OCI-LY1 (cell line): Measurements from ENCODE around the gene LCORL.

ENCODE experiments used
- H2AFZ ChIP-seq: fragments of 200-600 bp; sonication (generic), shearing (Covaris generic); 2 replicates; pipeline ENCODE4 v1.6.0; 2014; ENCODE audit warnings: antibody characterized with exemption, mild to moderate bottlenecking, low read length
- H3F3A ChIP-seq: fragments of 200-600 bp; sonication (generic), shearing (Covaris generic); 2 replicates; pipeline ENCODE4 v1.6.0; 2014; ENCODE audit warnings: mild to moderate bottlenecking, antibody characterized with exemption, low read length, moderate library complexity; ENCODE audit not compliant: insufficient read depth
- H3K27ac ChIP-seq: fragments of 200-600 bp; sonication (generic); 2 replicates; pipeline ENCODE4 v1.5.1; 2014; ENCODE audit warnings: low read length, mixed run types, mild to moderate bottlenecking, low read depth; ENCODE audit not compliant: poor library complexity, severe bottlenecking
- H3K27me3 ChIP-seq: fragments of 200-600 bp; sonication (generic); 2 replicates; pipeline ENCODE4 v1.6.0; 2014; ENCODE audit warnings: antibody characterized with exemption, mild to moderate bottlenecking, low read length, moderate library complexity; ENCODE audit not compliant: insufficient read depth
- H3K36me3 ChIP-seq: fragments of 200-600 bp; sonication (generic); 2 replicates; pipeline ENCODE4 v1.6.1; 2014; ENCODE audit warnings: mild to moderate bottlenecking, antibody characterized with exemption, low read length, moderate library complexity, mixed read lengths; ENCODE audit not compliant: insufficient read depth
- H3K4me1 ChIP-seq: fragments of 200-600 bp; sonication (generic); 2 replicates; pipeline ENCODE4 v1.5.1; 2014; ENCODE audit warnings: mild to moderate bottlenecking, low read length, moderate library complexity; ENCODE audit not compliant: insufficient read depth, severe bottlenecking
- H3K4me2 ChIP-seq: fragments of 200-600 bp; sonication (generic), shearing (Covaris generic); 2 replicates; pipeline ENCODE4 v1.6.1; 2014; ENCODE audit warnings: low read length
- H3K4me3 ChIP-seq: fragments of 200-600 bp; sonication (generic); 2 replicates; pipeline ENCODE4 v1.5.1; 2014; ENCODE audit warnings: low read length, low read depth, mild to moderate bottlenecking, mixed read lengths; ENCODE audit not compliant: poor library complexity, severe bottlenecking
- H3K79me2 ChIP-seq: fragments of 200-600 bp; shearing (Covaris generic); 2 replicates; pipeline ENCODE4 v1.6.1; 2016; ENCODE audit warnings: mixed run types, low read length, mixed read lengths; ENCODE audit not compliant: insufficient read depth
- H3K9ac ChIP-seq: fragments of 200-600 bp; sonication (generic), shearing (Covaris generic); 2 replicates; pipeline ENCODE4 v1.6.1; 2014; ENCODE audit warnings: mild to moderate bottlenecking, low read length, mixed read lengths
- H3K9me2 ChIP-seq: fragments of 200-600 bp; sonication (generic), shearing (Covaris generic); 2 replicates; pipeline ENCODE4 v1.6.1; 2014; ENCODE audit warnings: low read depth, mild to moderate bottlenecking, low read length, mixed read lengths
- H3K9me3 ChIP-seq: fragments of 200-600 bp; shearing (Covaris generic); 2 replicates; pipeline ENCODE4 v1.6.1; 2014; ENCODE audit warnings: low read length, mixed read lengths
- H4K20me1 ChIP-seq: fragments of 200-600 bp; sonication (generic), shearing (Covaris generic); 2 replicates; pipeline ENCODE4 v1.6.0; 2016; ENCODE audit warnings: mild to moderate bottlenecking, low read length; ENCODE audit not compliant: insufficient read depth
- EZH2 ChIP-seq: fragments of 200-600 bp; sonication (generic), shearing (Covaris generic); IDR thresholded peaks from 2 replicates; pipeline ENCODE4 v1.8.0; 2017; ENCODE audit warnings: borderline replicate concordance, mixed run types, mild to moderate bottlenecking, antibody characterized with exemption, low read length, moderate library complexity, mixed read lengths
- TF ChIP-seq, protein P1 (sequence below): fragments of 200-600 bp; sonication (generic), shearing (Covaris generic); IDR thresholded peaks from 2 replicates; pipeline ENCODE4 v1.5.1; 2017; ENCODE audit warnings: mild to moderate bottlenecking, antibody characterized with exemption, low read length, moderate library complexity, mixed read lengths

LCORL gene

DNA sequence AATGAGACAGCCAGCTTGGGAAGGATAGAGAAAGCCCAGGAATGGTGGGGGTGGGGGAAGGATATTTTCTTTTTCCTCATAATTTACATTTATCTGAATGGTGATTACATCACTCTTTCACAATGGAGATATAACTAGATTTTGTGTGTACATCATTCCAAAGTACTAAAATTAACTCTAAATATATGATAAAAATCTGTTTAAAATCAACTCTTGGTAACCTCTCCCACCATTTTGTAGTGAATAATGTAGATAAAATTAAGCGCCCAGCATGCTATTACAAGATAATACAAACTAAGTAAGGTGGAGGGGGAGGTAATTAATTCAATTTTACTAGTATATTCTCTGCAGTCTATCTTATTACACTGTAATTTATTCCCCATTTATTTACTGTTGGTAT lies 131.9 kb downstream of the LCORL start:
- H3K4me1 ChIP-seq: no peaks in the 10 kb centered on the region
- no peak overlapping the region for H3K27ac ChIP-seq
- no peak overlapping the region for H3K4me2 ChIP-seq
- no peak overlapping the region for H2AFZ ChIP-seq
- H3K9me2 ChIP-seq: no peaks in the 10 kb centered on the region
- no peak overlapping the region for H3K9ac ChIP-seq
- no peaks in the 10 kb centered on the region for H3K79me2 ChIP-seq
- no peak overlapping the region for H3K4me3 ChIP-seq
- no peaks in the 10 kb centered on the region for H3K27me3 ChIP-seq
- no peaks in the 10 kb centered on the region for H3F3A ChIP-seq
- TF ChIP-seq EZH2: no peak
- TF ChIP-seq, protein P1, sequence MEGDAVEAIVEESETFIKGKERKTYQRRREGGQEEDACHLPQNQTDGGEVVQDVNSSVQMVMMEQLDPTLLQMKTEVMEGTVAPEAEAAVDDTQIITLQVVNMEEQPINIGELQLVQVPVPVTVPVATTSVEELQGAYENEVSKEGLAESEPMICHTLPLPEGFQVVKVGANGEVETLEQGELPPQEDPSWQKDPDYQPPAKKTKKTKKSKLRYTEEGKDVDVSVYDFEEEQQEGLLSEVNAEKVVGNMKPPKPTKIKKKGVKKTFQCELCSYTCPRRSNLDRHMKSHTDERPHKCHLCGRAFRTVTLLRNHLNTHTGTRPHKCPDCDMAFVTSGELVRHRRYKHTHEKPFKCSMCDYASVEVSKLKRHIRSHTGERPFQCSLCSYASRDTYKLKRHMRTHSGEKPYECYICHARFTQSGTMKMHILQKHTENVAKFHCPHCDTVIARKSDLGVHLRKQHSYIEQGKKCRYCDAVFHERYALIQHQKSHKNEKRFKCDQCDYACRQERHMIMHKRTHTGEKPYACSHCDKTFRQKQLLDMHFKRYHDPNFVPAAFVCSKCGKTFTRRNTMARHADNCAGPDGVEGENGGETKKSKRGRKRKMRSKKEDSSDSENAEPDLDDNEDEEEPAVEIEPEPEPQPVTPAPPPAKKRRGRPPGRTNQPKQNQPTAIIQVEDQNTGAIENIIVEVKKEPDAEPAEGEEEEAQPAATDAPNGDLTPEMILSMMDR: no peak
- no peaks in the 10 kb centered on the region for H3K36me3 ChIP-seq
- H4K20me1 ChIP-seq: no peaks in the 10 kb centered on the region
- no peaks in the 10 kb centered on the region for H3K9me3 ChIP-seq

DNA sequence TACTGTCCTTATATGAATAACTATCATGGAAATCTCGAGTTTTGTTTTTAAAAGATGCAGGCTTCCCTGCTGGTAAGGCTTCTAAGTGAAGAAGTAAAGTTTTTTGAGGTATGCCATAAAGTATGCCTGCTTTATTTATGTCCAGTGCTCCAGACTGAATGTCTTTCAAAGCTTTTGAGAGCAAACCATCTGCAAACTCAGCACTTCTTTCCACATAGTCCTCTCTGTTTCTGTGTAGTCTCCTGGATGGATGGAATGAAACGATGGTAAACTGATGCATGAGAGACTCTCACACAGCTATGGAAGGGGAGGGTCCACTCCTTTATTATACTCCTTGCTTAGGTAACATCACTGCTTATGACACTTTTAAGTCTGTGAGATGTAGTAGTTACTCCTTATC lies 137.0 kb downstream of the LCORL start:
- TF ChIP-seq EZH2: no peak
- TF ChIP-seq, protein P1: no peak
- no peak overlapping the region for H3K4me2 ChIP-seq
- H3K4me3 ChIP-seq: no peak overlapping the region
- no peaks in the 10 kb centered on the region for H3K4me1 ChIP-seq
- H3F3A ChIP-seq: no peaks in the 10 kb centered on the region
- no peaks in the 10 kb centered on the region for H3K79me2 ChIP-seq
- no peaks in the 10 kb centered on the region for H3K9me2 ChIP-seq
- no peaks in the 10 kb centered on the region for H4K20me1 ChIP-seq
- H2AFZ ChIP-seq: no peak overlapping the region
- no peaks in the 10 kb centered on the region for H3K27me3 ChIP-seq
- no peaks in the 10 kb centered on the region for H3K36me3 ChIP-seq
- no peak overlapping the region for H3K9ac ChIP-seq
- H3K9me3 ChIP-seq: no peaks in the 10 kb centered on the region
- no peak overlapping the region for H3K27ac ChIP-seq

DNA sequence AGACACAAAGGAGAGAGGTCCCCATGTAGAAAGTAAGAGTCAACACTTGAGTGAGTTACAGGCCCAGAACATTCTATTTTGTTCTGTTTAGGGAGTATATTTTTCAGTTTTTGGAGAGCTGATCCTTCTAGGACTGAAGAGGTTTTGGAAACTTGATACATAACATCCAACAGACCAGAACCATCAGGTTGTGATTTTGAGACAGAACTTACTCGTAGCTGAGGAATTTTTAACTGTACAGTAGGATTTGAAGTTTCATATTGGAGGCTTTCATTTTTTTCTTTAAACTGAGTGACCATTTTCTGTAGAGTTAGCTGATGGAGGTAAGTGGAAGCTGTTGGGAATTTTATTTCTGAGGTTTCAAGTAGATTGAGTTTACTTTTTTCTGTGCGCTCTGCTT lies 137.5 kb downstream of the LCORL start:
- Histone ChIP-seq H3K9me3 (no peaks in the 10 kb centered on the region), H3K9me2 (no peaks in the 10 kb centered on the region), H3K79me2 (no peaks in the 10 kb centered on the region), H3K4me2 (no peak overlapping the region), H3K27ac (no peak overlapping the region), H3K27me3 (no peaks in the 10 kb centered on the region), H3K4me1 (no peaks in the 10 kb centered on the region), H3K36me3 (no peaks in the 10 kb centered on the region), H3K9ac (no peak overlapping the region), H3K4me3 (no peak overlapping the region), H3F3A (no peaks in the 10 kb centered on the region), H4K20me1 (no peaks in the 10 kb centered on the region), H2AFZ (no peak overlapping the region)
- no peak for TF ChIP-seq EZH2
- TF ChIP-seq, protein P1: no peak
